ENCODE data around the gene GORAB. TPM values are rescaled to one million over a fixed set of nuclear protein-coding genes. Genes with fewer than 3 reads are reported as not detected.

Gene GORAB
- total RNA-seq, 1 donor from 2014 or later = 10.3 TPM

GRCh38 chr1:170494369-170494768 lies 37.6 kb upstream of the GORAB start:
- no peaks in the 10 kb centered on the region for H3K27me3 Mint-ChIP-seq (ENCODE audit: unreplicated experiment)
- peak overlapping the region; percentile 19 for H3K4me3 Mint-ChIP-seq (ENCODE audit: unreplicated experiment)
- DNase-seq (ENCODE audit: low spot score) = peak; percentile 52
- TF ChIP-seq CTCF (IDR thresholded peaks at IDR 0.05; ENCODE audit: unreplicated experiment) = no peak
- no peaks in the 10 kb centered on the region for H3K9me3 Mint-ChIP-seq (ENCODE audit: unreplicated experiment)
- H3K4me1 Mint-ChIP-seq (ENCODE audit: unreplicated experiment) = peaks cover 26% of the 10 kb centered on the region
- no peaks in the 10 kb centered on the region for H3K36me3 Mint-ChIP-seq (ENCODE audit: low read depth, unreplicated experiment)
- peak overlapping the region; percentile 95 for H3K27ac Mint-ChIP-seq (ENCODE audit: unreplicated experiment)

GRCh38 chr1:170495006-170495405 lies 37.0 kb upstream of the GORAB start:
- Mint-ChIP-seq H3K9me3 (ENCODE audit: unreplicated experiment) (no peaks in the 10 kb centered on the region), H3K36me3 (ENCODE audit: low read depth, unreplicated experiment) (no peaks in the 10 kb centered on the region), H3K27me3 (ENCODE audit: unreplicated experiment) (no peaks in the 10 kb centered on the region), H3K4me1 (ENCODE audit: unreplicated experiment) (peaks cover 26% of the 10 kb centered on the region), H3K27ac (ENCODE audit: unreplicated experiment) (peak overlapping the region; percentile 95), H3K4me3 (ENCODE audit: unreplicated experiment) (no peak overlapping the region)
- TF ChIP-seq CTCF (IDR thresholded peaks at IDR 0.05; ENCODE audit: unreplicated experiment) = no peak
- no peak for DNase-seq (ENCODE audit: low spot score)

- DNase-seq (ENCODE audit: low spot score) = no peak
- Mint-ChIP-seq H3K4me3 (ENCODE audit: unreplicated experiment) (no peak overlapping the region), H3K9me3 (ENCODE audit: unreplicated experiment) (no peaks in the 10 kb centered on the region), H3K27me3 (ENCODE audit: unreplicated experiment) (no peaks in the 10 kb centered on the region), H3K27ac (ENCODE audit: unreplicated experiment) (no peak overlapping the region), H3K4me1 (ENCODE audit: unreplicated experiment) (peaks cover 17% of the 10 kb centered on the region), H3K36me3 (ENCODE audit: low read depth, unreplicated experiment) (no peaks in the 10 kb centered on the region)
- TF ChIP-seq CTCF (IDR thresholded peaks at IDR 0.05; ENCODE audit: unreplicated experiment) = no peak
These were observed 33.1 kb upstream of the GORAB start for GRCh38 chr1:170498876-170499275.

GRCh38 chr1:170503665-170504064 lies 28.3 kb upstream of the GORAB start:
- Mint-ChIP-seq H3K4me1 (ENCODE audit: unreplicated experiment) (no peaks in the 10 kb centered on the region), H3K4me3 (ENCODE audit: unreplicated experiment) (no peak overlapping the region), H3K27ac (ENCODE audit: unreplicated experiment) (no peak overlapping the region), H3K9me3 (ENCODE audit: unreplicated experiment) (no peaks in the 10 kb centered on the region), H3K36me3 (ENCODE audit: low read depth, unreplicated experiment) (no peaks in the 10 kb centered on the region), H3K27me3 (ENCODE audit: unreplicated experiment) (no peaks in the 10 kb centered on the region)
- no peak for TF ChIP-seq CTCF (IDR thresholded peaks at IDR 0.05; ENCODE audit: unreplicated experiment)
- DNase-seq (ENCODE audit: low spot score) = no peak

- TF ChIP-seq CTCF (IDR thresholded peaks at IDR 0.05; ENCODE audit: unreplicated experiment) = no peak
- no peaks in the 10 kb centered on the region for H3K27me3 Mint-ChIP-seq (ENCODE audit: unreplicated experiment)
- no peak for DNase-seq (ENCODE audit: low spot score)
These were observed 21.8 kb upstream of the GORAB start for GRCh38 chr1:170510163-170510562.

More at GRCh38 chr1:170510163-170510562, 21.8 kb upstream of the GORAB start:
- Mint-ChIP-seq H3K4me1 (ENCODE audit: unreplicated experiment) (peaks cover 3% of the 10 kb centered on the region), H3K9me3 (ENCODE audit: unreplicated experiment) (no peaks in the 10 kb centered on the region), H3K4me3 (ENCODE audit: unreplicated experiment) (no peak overlapping the region), H3K27ac (ENCODE audit: unreplicated experiment) (no peak overlapping the region), H3K36me3 (ENCODE audit: low read depth, unreplicated experiment) (no peaks in the 10 kb centered on the region)
